WI38 (cell line): ENCODE data around the gene GLS.

ENCODE experiments used
- H3K4me3 ChIP-seq: 2 replicates; pipeline ENCODE4 v1.5.1; 2011; ENCODE audit warnings: low read depth, mild to moderate bottlenecking, control low read depth, low read length
- CTCF ChIP-seq: IDR thresholded peaks from 2 replicates; pipeline ENCODE4 v1.5.1; 2012; ENCODE audit warnings: low read depth, mild to moderate bottlenecking, control low read depth, low read length

The GLS gene

GRCh38 chr2:191010887-191011885 is 130.6 kb downstream of the GLS start:
- H3K4me3 ChIP-seq: no peak overlapping the region
- no peak for TF ChIP-seq CTCF

- H3K4me3 ChIP-seq: peak overlapping the region; percentile 73
- no peak for TF ChIP-seq CTCF
These were observed 131.7 kb downstream of the GLS start for GRCh38 chr2:191012346-191012745.

- peak overlapping the region; percentile 73 for H3K4me3 ChIP-seq
- no peak for TF ChIP-seq CTCF
These were observed 132.4 kb downstream of the GLS start for GRCh38 chr2:191012845-191013681.

GRCh38 chr2:191013682-191013931 is 133.0 kb downstream of the GLS start:
- no peak for TF ChIP-seq CTCF
- peak overlapping the region; percentile 73 for H3K4me3 ChIP-seq

GRCh38 chr2:191013932-191014652 is 133.5 kb downstream of the GLS start, which contains the start of gene STAT1:
STAT1 (minus strand) TSS chr2:191014171; CDS start chr2:191010003, 4,168 bp downstream.
- peak within 1 kb of the TSS; percentile 73 for H3K4me3 ChIP-seq
- no peak for TF ChIP-seq CTCF

GRCh38 chr2:191014653-191015020 is 134.0 kb downstream of the GLS start:
- TF ChIP-seq CTCF: no peak

More at GRCh38 chr2:191014653-191015020, 134.0 kb downstream of the GLS start:
- H3K4me3 ChIP-seq: peak overlapping the region; percentile 73
